ENCODE measurements around the gene ZP4. TPM values are rescaled to one million over a fixed set of nuclear protein-coding genes. Genes with fewer than 3 reads are reported as not detected.

Gene ZP4
- total and polyA plus RNA-seq, 9 of the 15 experiments (the other 6 are each of a cell fraction or from before 2014, with no cell fraction given): not detected

GRCh38 chr1:237878406-237878805 lies 12.3 kb downstream of the ZP4 start (continued):
- no peak for TF ChIP-seq TSC22D4 (tag; IDR thresholded peaks at IDR 0.05)
- TF ChIP-seq NFIX (CRISPR knock-in tag; IDR thresholded peaks at IDR 0.05; ENCODE audit: low read depth): no peak
- TF ChIP-seq ZBTB2 (IDR thresholded peaks at IDR 0.05): no peak
- no peak for TF ChIP-seq ETS1 (conservative IDR thresholded peaks at IDR 0.05; ENCODE audit: control insufficient read depth, low read depth, low read length)
- TF ChIP-seq E2F5 (CRISPR knock-in tag; IDR thresholded peaks at IDR 0.05): no peak
- TF ChIP-seq SOX6 (IDR thresholded peaks at IDR 0.05): no peak
- no peak for TF ChIP-seq ZNF165 (CRISPR knock-in tag; IDR thresholded peaks at IDR 0.05; ENCODE audit: borderline replicate concordance)
- TF ChIP-seq SIN3A (IDR thresholded peaks at IDR 0.05; ENCODE audit: borderline replicate concordance in 2 of 2, control insufficient read depth in 1 of 2, low read depth in 2 of 2, low read length in 2 of 2): no peak

Data from K562 (cell line).